ENCODE results near the gene RNF217.

Gene RNF217

DNA sequence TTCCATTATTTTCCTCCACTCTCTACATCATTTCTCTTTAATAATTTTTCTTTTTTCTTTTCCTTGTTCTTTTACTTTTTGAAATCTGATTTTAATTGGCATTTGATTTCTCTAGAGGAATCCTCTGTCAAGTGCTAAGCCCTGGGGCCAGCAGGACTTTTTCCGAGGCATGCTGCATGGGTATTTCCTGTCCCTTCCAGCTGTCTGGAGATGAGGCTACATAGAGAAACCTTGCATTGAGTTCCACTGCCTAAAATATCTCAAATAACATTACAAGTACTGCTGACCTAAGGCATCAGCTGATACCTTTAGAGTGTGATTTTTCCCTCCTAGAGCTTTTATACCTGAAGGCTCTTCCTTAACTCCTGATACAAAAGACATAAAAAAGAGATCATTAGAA, 6.2 kb downstream of the RNF217 start:
- Histone ChIP-seq H3K27me3 (ENCODE audit: insufficient read depth, low read length, poor library complexity, severe bottlenecking) (no peaks in the 10 kb centered on the region), H3K4me3 (ENCODE audit: low read length, poor library complexity, severe bottlenecking) (no peak overlapping the region), H4K20me1 (ENCODE audit: insufficient read depth, low read length, poor library complexity, severe bottlenecking) (no peaks in the 10 kb centered on the region), H3K4me2 (ENCODE audit: low read depth, low read length, poor library complexity, severe bottlenecking) (no peak overlapping the region), H3K4me1 (ENCODE audit: insufficient read depth, low read length, poor library complexity, severe bottlenecking) (no peaks in the 10 kb centered on the region), H3K79me2 (ENCODE audit: insufficient read depth, low read length) (no peaks in the 10 kb centered on the region), H3K9me2 (replicated peaks; ENCODE audit: low read depth, low read length) (no peaks in the 10 kb centered on the region), H2AFZ (ENCODE audit: low read length) (no peak overlapping the region), H3K9ac (ENCODE audit: low read depth, low read length, poor library complexity, severe bottlenecking) (no peak overlapping the region), H3K36me3 (ENCODE audit: insufficient read depth, low read length) (no peaks in the 10 kb centered on the region), H3F3A (ENCODE audit: low read depth) (no peaks in the 10 kb centered on the region), H3K9me3 (ENCODE audit: insufficient read depth, low read depth, low read length) (no peaks in the 10 kb centered on the region)
- no peak for TF ChIP-seq EZH2phosphoT487 (IDR thresholded peaks at IDR 0.05; ENCODE audit: borderline replicate concordance)
- TF ChIP-seq, protein P1, sequence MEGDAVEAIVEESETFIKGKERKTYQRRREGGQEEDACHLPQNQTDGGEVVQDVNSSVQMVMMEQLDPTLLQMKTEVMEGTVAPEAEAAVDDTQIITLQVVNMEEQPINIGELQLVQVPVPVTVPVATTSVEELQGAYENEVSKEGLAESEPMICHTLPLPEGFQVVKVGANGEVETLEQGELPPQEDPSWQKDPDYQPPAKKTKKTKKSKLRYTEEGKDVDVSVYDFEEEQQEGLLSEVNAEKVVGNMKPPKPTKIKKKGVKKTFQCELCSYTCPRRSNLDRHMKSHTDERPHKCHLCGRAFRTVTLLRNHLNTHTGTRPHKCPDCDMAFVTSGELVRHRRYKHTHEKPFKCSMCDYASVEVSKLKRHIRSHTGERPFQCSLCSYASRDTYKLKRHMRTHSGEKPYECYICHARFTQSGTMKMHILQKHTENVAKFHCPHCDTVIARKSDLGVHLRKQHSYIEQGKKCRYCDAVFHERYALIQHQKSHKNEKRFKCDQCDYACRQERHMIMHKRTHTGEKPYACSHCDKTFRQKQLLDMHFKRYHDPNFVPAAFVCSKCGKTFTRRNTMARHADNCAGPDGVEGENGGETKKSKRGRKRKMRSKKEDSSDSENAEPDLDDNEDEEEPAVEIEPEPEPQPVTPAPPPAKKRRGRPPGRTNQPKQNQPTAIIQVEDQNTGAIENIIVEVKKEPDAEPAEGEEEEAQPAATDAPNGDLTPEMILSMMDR (conservative IDR thresholded peaks at IDR 0.05; ENCODE audit: low read length): no peak

DNA sequence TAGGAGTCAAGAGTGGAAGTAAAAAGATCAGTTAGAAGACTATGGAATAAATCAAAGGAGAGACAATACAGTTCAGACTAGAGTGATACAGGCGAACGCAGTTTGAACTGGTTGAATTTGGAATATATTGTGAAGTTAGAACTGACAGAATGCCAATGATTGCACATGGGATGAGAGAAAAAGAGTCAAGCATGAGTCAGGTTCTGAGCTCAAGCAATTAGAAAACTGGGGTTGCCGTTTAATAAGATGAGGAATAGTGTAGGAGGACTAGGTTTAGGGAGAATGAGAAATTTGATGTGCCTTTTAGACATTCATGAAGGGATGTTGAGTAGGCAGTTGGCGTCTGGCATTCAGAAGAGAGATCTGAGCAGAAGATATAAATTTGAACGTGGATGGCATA, 8.0 kb downstream of the RNF217 start:
- Histone ChIP-seq H2AFZ (ENCODE audit: low read length) (no peak overlapping the region), H3K4me2 (ENCODE audit: low read depth, low read length, poor library complexity, severe bottlenecking) (no peak overlapping the region)
- TF ChIP-seq EZH2phosphoT487 (IDR thresholded peaks at IDR 0.05; ENCODE audit: borderline replicate concordance): no peak
- TF ChIP-seq, protein P1 (conservative IDR thresholded peaks at IDR 0.05; ENCODE audit: low read length): no peak

DNA sequence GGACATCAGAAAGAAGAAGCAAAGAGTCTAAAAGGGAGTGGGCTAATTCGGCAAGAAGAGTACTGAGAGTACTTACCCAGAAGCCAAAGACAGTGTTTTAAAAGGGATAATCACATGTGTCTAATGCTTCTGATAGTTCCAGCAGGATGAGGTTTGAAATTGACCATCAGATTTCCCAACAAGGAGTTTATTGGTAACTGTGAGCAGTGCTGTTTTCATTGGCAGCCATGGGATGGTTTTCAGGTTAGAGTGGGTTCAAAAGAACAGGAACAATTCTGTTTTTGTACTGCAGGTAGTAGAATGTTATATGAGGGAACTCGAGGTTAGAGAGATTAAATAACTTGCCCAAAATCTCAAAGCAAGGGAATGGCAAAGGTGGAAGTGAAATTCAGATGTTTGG, 8.5 kb downstream of the RNF217 start:
- Histone ChIP-seq H3K4me1 (ENCODE audit: insufficient read depth, low read length, poor library complexity, severe bottlenecking) (no peaks in the 10 kb centered on the region), H3K36me3 (ENCODE audit: insufficient read depth, low read length) (no peaks in the 10 kb centered on the region), H4K20me1 (ENCODE audit: insufficient read depth, low read length, poor library complexity, severe bottlenecking) (no peaks in the 10 kb centered on the region), H2AFZ (ENCODE audit: low read length) (no peak overlapping the region), H3K27me3 (ENCODE audit: insufficient read depth, low read length, poor library complexity, severe bottlenecking) (no peaks in the 10 kb centered on the region), H3K4me2 (ENCODE audit: low read depth, low read length, poor library complexity, severe bottlenecking) (no peak overlapping the region), H3K9me3 (ENCODE audit: insufficient read depth, low read depth, low read length) (no peaks in the 10 kb centered on the region), H3K9ac (ENCODE audit: low read depth, low read length, poor library complexity, severe bottlenecking) (no peak overlapping the region), H3K4me3 (ENCODE audit: low read length, poor library complexity, severe bottlenecking) (no peak overlapping the region), H3K9me2 (replicated peaks; ENCODE audit: low read depth, low read length) (no peaks in the 10 kb centered on the region), H3F3A (ENCODE audit: low read depth) (no peaks in the 10 kb centered on the region), H3K79me2 (ENCODE audit: insufficient read depth, low read length) (no peaks in the 10 kb centered on the region)
- no peak for TF ChIP-seq EZH2phosphoT487 (IDR thresholded peaks at IDR 0.05; ENCODE audit: borderline replicate concordance)
- TF ChIP-seq, protein P1 (conservative IDR thresholded peaks at IDR 0.05; ENCODE audit: low read length): no peak

More for the DNA sequence above, 8.0 kb downstream of the RNF217 start:
- Histone ChIP-seq H3K36me3 (ENCODE audit: insufficient read depth, low read length) (no peaks in the 10 kb centered on the region), H3K4me1 (ENCODE audit: insufficient read depth, low read length, poor library complexity, severe bottlenecking) (no peaks in the 10 kb centered on the region), H3F3A (ENCODE audit: low read depth) (no peaks in the 10 kb centered on the region), H3K79me2 (ENCODE audit: insufficient read depth, low read length) (no peaks in the 10 kb centered on the region), H3K4me3 (ENCODE audit: low read length, poor library complexity, severe bottlenecking) (no peak overlapping the region), H3K9ac (ENCODE audit: low read depth, low read length, poor library complexity, severe bottlenecking) (no peak overlapping the region), H3K9me3 (ENCODE audit: insufficient read depth, low read depth, low read length) (no peaks in the 10 kb centered on the region), H3K27me3 (ENCODE audit: insufficient read depth, low read length, poor library complexity, severe bottlenecking) (no peaks in the 10 kb centered on the region), H3K9me2 (replicated peaks; ENCODE audit: low read depth, low read length) (no peaks in the 10 kb centered on the region), H4K20me1 (ENCODE audit: insufficient read depth, low read length, poor library complexity, severe bottlenecking) (no peaks in the 10 kb centered on the region)

All from Loucy (cell line).